HG02852 (cell line): Measurements from ENCODE around the gene LRRFIP2.
"Not testable (repeated sequence)": the region's sequence is repeated elsewhere in the genome, so short reads cannot be mapped to it uniquely, and the experiment has no call there.

Experiments
- ATAC-seq: cut with Tn5 transposase; IDR thresholded peaks from one replicate; pipeline ENCODE4 v1.9.1; 2021; ENCODE audit warnings: mild to moderate bottlenecking, moderate library complexity; ENCODE audit not compliant: unreplicated experiment

LRRFIP2 gene

GRCh38 chr3:37075955-37076354 is 98.4 kb downstream of the LRRFIP2 start:
- ATAC-seq = no peak

- no peak for ATAC-seq
Observed at GRCh38 chr3:37074178-37074577, 100.2 kb downstream of the LRRFIP2 start.

- no peak for ATAC-seq
Observed at GRCh38 chr3:37072892-37073291, 101.5 kb downstream of the LRRFIP2 start.

- ATAC-seq = no peak
Observed at GRCh38 chr3:37071921-37072320, 102.5 kb downstream of the LRRFIP2 start.

- ATAC-seq = no peak
Observed at GRCh38 chr3:37068031-37068430, 106.4 kb downstream of the LRRFIP2 start.

GRCh38 chr3:37067577-37067976 is 106.8 kb downstream of the LRRFIP2 start:
- ATAC-seq = no peak

- no peak for ATAC-seq
Observed at GRCh38 chr3:37064747-37065146, 109.6 kb downstream of the LRRFIP2 start.

GRCh38 chr3:37058117-37058516 is 116.3 kb downstream of the LRRFIP2 start:
- no peak for ATAC-seq

- ATAC-seq = no peak
Observed at GRCh38 chr3:37056826-37057225, 117.6 kb downstream of the LRRFIP2 start.

GRCh38 chr3:37055077-37055476 is 119.3 kb downstream of the LRRFIP2 start:
- not testable (repeated sequence) for ATAC-seq

- ATAC-seq = peak; percentile 66
Observed at GRCh38 chr3:37054370-37054769, 120.0 kb downstream of the LRRFIP2 start.

GRCh38 chr3:37053753-37054152 is 120.6 kb downstream of the LRRFIP2 start:
- ATAC-seq = no peak

- ATAC-seq = no peak
Observed at GRCh38 chr3:37053337-37053736, 121.0 kb downstream of the LRRFIP2 start.

- no peak for ATAC-seq
Observed at GRCh38 chr3:37052860-37053259, 121.5 kb downstream of the LRRFIP2 start.

- ATAC-seq = no peak
Observed at GRCh38 chr3:37050282-37050681, 124.1 kb downstream of the LRRFIP2 start.

- ATAC-seq = not testable (repeated sequence)
Observed at GRCh38 chr3:37042712-37043111, 131.7 kb downstream of the LRRFIP2 start.

GRCh38 chr3:37041546-37042195 is 132.7 kb downstream of the LRRFIP2 start:
- no peak for ATAC-seq

GRCh38 chr3:37040231-37040630 is 134.2 kb downstream of the LRRFIP2 start:
- ATAC-seq = no peak

- ATAC-seq = no peak
Observed at GRCh38 chr3:37039161-37039846, 135.1 kb downstream of the LRRFIP2 start.

GRCh38 chr3:37037352-37037751 is 137.0 kb downstream of the LRRFIP2 start:
- no peak for ATAC-seq

GRCh38 chr3:37032961-37033360 is 141.4 kb downstream of the LRRFIP2 start:
- no peak for ATAC-seq

GRCh38 chr3:37031096-37031682 is 143.2 kb downstream of the LRRFIP2 start:
- no peak for ATAC-seq
